Activated CD8-positive, alpha-beta T cell treated with anti-CD3 and anti-CD28 coated beads, Interleukin-2, amount 10 ng/mL, durations not matched to agents 7 days and 5 days (primary cell): ENCODE data around the gene NELL1. TPM values are rescaled to one million over a fixed set of nuclear protein-coding genes. Genes with fewer than 3 reads are reported as not detected.

Experiments
- ATAC-seq: fragments of 150-1000 bp; cut with Tn5 transposase; one replicate; pipeline ENCODE4 v1.10.0; 2021; ENCODE audit warnings: moderate library complexity
- CTCF ChIA-PET: fragments of 350-600 bp; sonication (Branson Sonifier 250); formaldehyde crosslinking; loops from one replicate; lab custom pipeline; 2021; ENCODE audit warnings: antibody characterized with exemption; lab: Charles Lee
- POLR2A ChIA-PET: fragments of 350-600 bp; sonication (Branson Sonifier 250); formaldehyde crosslinking; loops from one replicate; lab custom pipeline; 2021; ENCODE audit warnings: antibody characterized with exemption; lab: Charles Lee
- DNase-seq: peaks from one replicate; pipeline ENCODE4 v3.0.0-alpha.2; 2020
- H3K27ac Mint-ChIP-seq: one replicate; pipeline ENCODE4 v1.8.0; 2021; ENCODE audit warnings: mild to moderate bottlenecking, mixed read lengths
- H3K27me3 Mint-ChIP-seq: one replicate; pipeline ENCODE4 v1.8.0; 2021; ENCODE audit warnings: low read depth, mixed read lengths
- H3K36me3 Mint-ChIP-seq: one replicate; pipeline ENCODE4 v1.8.0; 2021; ENCODE audit warnings: low read depth, mixed read lengths
- H3K4me1 Mint-ChIP-seq: one replicate; pipeline ENCODE4 v1.8.0; 2021; ENCODE audit warnings: low read depth, mixed read lengths
- H3K4me3 Mint-ChIP-seq: one replicate; pipeline ENCODE4 v1.8.0; 2021; ENCODE audit warnings: mild to moderate bottlenecking, mixed read lengths
- H3K9me3 Mint-ChIP-seq: one replicate; pipeline ENCODE4 v1.8.0; 2022; ENCODE audit warnings: mixed read lengths; ENCODE audit not compliant: insufficient read depth
- total RNA-seq, 2 experiments: library from RNA; stranded (reverse); gene quantifications; one replicate each; pipeline ENCODE4 v1.2.3, GENCODE V29; 2021

NELL1 gene
- total RNA-seq, result not detected

GRCh38 chr11:20668844-20669819 is at the start of gene NELL1:
Gene NELL1, plus strand, starts transcription at chr11:20669586.
- Mint-ChIP-seq H3K4me1 (peaks cover 14% of the 10 kb centered on the region), H3K4me3 (no peak within 1 kb of the TSS), H3K27me3 (peaks cover 56% of the 10 kb centered on the region), H3K27ac (no peak within 1 kb of the TSS), H3K36me3 (no peaks in the 10 kb centered on the region), H3K9me3 (no peaks in the 10 kb centered on the region)
- ChIA-PET CTCF (interaction anchor here (4.5 kb wide), 1 partner anchor 21 kb away, joined by 24 read pairs; no protein-coding TSS in a partner anchor), POLR2A (no interaction called here)
- DNase-seq, result no peak
- no peak for ATAC-seq

GRCh38 chr11:20620988-20621387 is 48.4 kb upstream of the NELL1 start:
- POLR2A ChIA-PET, result no interaction called here
- Mint-ChIP-seq H3K9me3 (no peaks in the 10 kb centered on the region), H3K4me1 (no peaks in the 10 kb centered on the region), H3K27ac (no peak overlapping the region), H3K4me3 (no peak overlapping the region), H3K36me3 (no peaks in the 10 kb centered on the region), H3K27me3 (peaks cover 9% of the 10 kb centered on the region)
- ATAC-seq (no peak), DNase-seq (no peak)
- CTCF ChIA-PET, result interaction anchor here (1.2 kb wide), 1 partner anchor 10 kb away, joined by 4 read pairs; no protein-coding TSS in a partner anchor

GRCh38 chr11:20621679-20622078 is 47.7 kb upstream of the NELL1 start:
- POLR2A ChIA-PET, result no interaction called here
- Mint-ChIP-seq H3K27ac (no peak overlapping the region), H3K9me3 (no peaks in the 10 kb centered on the region), H3K36me3 (no peaks in the 10 kb centered on the region), H3K4me3 (no peak overlapping the region), H3K27me3 (peaks cover 8% of the 10 kb centered on the region), H3K4me1 (no peaks in the 10 kb centered on the region)
- CTCF ChIA-PET, result no interaction called here
- DNase-seq (no peak), ATAC-seq (no peak)

GRCh38 chr11:20623252-20623651 is 46.1 kb upstream of the NELL1 start:
- POLR2A ChIA-PET, result no interaction called here
- no peaks in the 10 kb centered on the region for H3K4me1 Mint-ChIP-seq
- CTCF ChIA-PET, result no interaction called here
- DNase-seq (no peak), ATAC-seq (no peak)
- no peak overlapping the region for H3K27ac Mint-ChIP-seq
- H3K9me3 Mint-ChIP-seq, result no peaks in the 10 kb centered on the region
- no peaks in the 10 kb centered on the region for H3K36me3 Mint-ChIP-seq
- no peak overlapping the region for H3K4me3 Mint-ChIP-seq
- H3K27me3 Mint-ChIP-seq, result peaks cover 5% of the 10 kb centered on the region

- POLR2A ChIA-PET, result interaction anchor here (0.8 kb wide), 1 partner anchor 105 kb away, joined by 3 read pairs; no protein-coding TSS in a partner anchor
- H3K27me3 Mint-ChIP-seq, result no peaks in the 10 kb centered on the region
- no peak overlapping the region for H3K4me3 Mint-ChIP-seq
- CTCF ChIA-PET, result no interaction called here
- no peaks in the 10 kb centered on the region for H3K4me1 Mint-ChIP-seq
- DNase-seq (no peak), ATAC-seq (no peak)
- H3K36me3 Mint-ChIP-seq, result no peaks in the 10 kb centered on the region
- no peak overlapping the region for H3K27ac Mint-ChIP-seq
- H3K9me3 Mint-ChIP-seq, result no peaks in the 10 kb centered on the region
These were observed 43.1 kb upstream of the NELL1 start for GRCh38 chr11:20626279-20626678.

- ATAC-seq (no peak), DNase-seq (no peak)
- no peaks in the 10 kb centered on the region for H3K27me3 Mint-ChIP-seq
- CTCF ChIA-PET, result no interaction called here
- POLR2A ChIA-PET, result no interaction called here
- no peaks in the 10 kb centered on the region for H3K4me1 Mint-ChIP-seq
- no peaks in the 10 kb centered on the region for H3K9me3 Mint-ChIP-seq
- no peak overlapping the region for H3K4me3 Mint-ChIP-seq
- no peaks in the 10 kb centered on the region for H3K36me3 Mint-ChIP-seq
- no peak overlapping the region for H3K27ac Mint-ChIP-seq
These were observed 42.4 kb upstream of the NELL1 start for GRCh38 chr11:20627026-20627425.

GRCh38 chr11:20627701-20628100 is 41.7 kb upstream of the NELL1 start:
- Mint-ChIP-seq H3K4me3 (no peak overlapping the region), H3K27me3 (no peaks in the 10 kb centered on the region), H3K27ac (no peak overlapping the region), H3K9me3 (no peaks in the 10 kb centered on the region), H3K36me3 (no peaks in the 10 kb centered on the region), H3K4me1 (no peaks in the 10 kb centered on the region)
- no peak for DNase-seq
- no peak for ATAC-seq
- CTCF ChIA-PET, result no interaction called here
- POLR2A ChIA-PET, result no interaction called here

- Mint-ChIP-seq H3K27ac (no peak overlapping the region), H3K27me3 (no peaks in the 10 kb centered on the region), H3K9me3 (no peaks in the 10 kb centered on the region), H3K36me3 (no peaks in the 10 kb centered on the region), H3K4me3 (no peak overlapping the region), H3K4me1 (no peaks in the 10 kb centered on the region)
- DNase-seq (no peak), ATAC-seq (no peak)
- POLR2A ChIA-PET, result no interaction called here
- CTCF ChIA-PET, result interaction anchor here (2.8 kb wide), 1 partner anchor 16 kb away, joined by 10 read pairs; no protein-coding TSS in a partner anchor
These were observed 37.7 kb upstream of the NELL1 start for GRCh38 chr11:20631519-20632168.

- H3K36me3 Mint-ChIP-seq, result no peaks in the 10 kb centered on the region
- CTCF ChIA-PET, result no interaction called here
- H3K4me3 Mint-ChIP-seq, result no peak overlapping the region
- POLR2A ChIA-PET, result no interaction called here
- no peak overlapping the region for H3K27ac Mint-ChIP-seq
- no peaks in the 10 kb centered on the region for H3K9me3 Mint-ChIP-seq
- ATAC-seq (no peak), DNase-seq (no peak)
- no peaks in the 10 kb centered on the region for H3K27me3 Mint-ChIP-seq
- H3K4me1 Mint-ChIP-seq, result no peaks in the 10 kb centered on the region
These were observed 37.2 kb upstream of the NELL1 start for GRCh38 chr11:20632169-20632532.

GRCh38 chr11:20634044-20634443 is 35.3 kb upstream of the NELL1 start:
- Mint-ChIP-seq H3K4me3 (no peak overlapping the region), H3K36me3 (no peaks in the 10 kb centered on the region), H3K9me3 (no peaks in the 10 kb centered on the region), H3K27me3 (no peaks in the 10 kb centered on the region), H3K27ac (no peak overlapping the region), H3K4me1 (no peaks in the 10 kb centered on the region)
- POLR2A ChIA-PET, result no interaction called here
- CTCF ChIA-PET, result no interaction called here
- DNase-seq, result no peak
- no peak for ATAC-seq

GRCh38 chr11:20634781-20635180 is 34.6 kb upstream of the NELL1 start:
- no peak overlapping the region for H3K4me3 Mint-ChIP-seq
- ATAC-seq (no peak), DNase-seq (no peak)
- no peaks in the 10 kb centered on the region for H3K27me3 Mint-ChIP-seq
- H3K36me3 Mint-ChIP-seq, result no peaks in the 10 kb centered on the region
- no peaks in the 10 kb centered on the region for H3K9me3 Mint-ChIP-seq
- CTCF ChIA-PET, result no interaction called here
- H3K27ac Mint-ChIP-seq, result no peak overlapping the region
- H3K4me1 Mint-ChIP-seq, result no peaks in the 10 kb centered on the region
- POLR2A ChIA-PET, result no interaction called here

- peaks cover 10% of the 10 kb centered on the region for H3K27me3 Mint-ChIP-seq
- DNase-seq, result no peak
- no peaks in the 10 kb centered on the region for H3K4me1 Mint-ChIP-seq
- no peak for ATAC-seq
- no peaks in the 10 kb centered on the region for H3K9me3 Mint-ChIP-seq
- CTCF ChIA-PET, result interaction anchor here (2.0 kb wide), 1 partner anchor 10 kb away, joined by 9 read pairs; no protein-coding TSS in a partner anchor
- H3K4me3 Mint-ChIP-seq, result no peak overlapping the region
- POLR2A ChIA-PET, result no interaction called here
- H3K36me3 Mint-ChIP-seq, result no peaks in the 10 kb centered on the region
- no peak overlapping the region for H3K27ac Mint-ChIP-seq
These were observed 31.3 kb upstream of the NELL1 start for GRCh38 chr11:20638074-20638473.
